Vagina (tissue), 2 donors: ENCODE measurements around the gene ZNF775.

ENCODE experiments used
- POLR2A ChIP-seq, 2 donors: fragments of 450-650 bp; IDR thresholded peaks; one replicate each; pipeline ENCODE4 v1.6.1; 2017; ENCODE audit warnings: antibody characterized with exemption in 2 of 2, mild to moderate bottlenecking in 2 of 2, moderate library complexity in 2 of 2
- POLR2AphosphoS5 ChIP-seq, 2 donors: sonication (generic); formaldehyde crosslinking; IDR thresholded peaks; one replicate each; pipeline ENCODE4 v1.9.0; 2017; ENCODE audit warnings: antibody characterized with exemption in 2 of 2, mild to moderate bottlenecking in 2 of 2, low read depth in 1 of 2; ENCODE audit not compliant: insufficient read depth in 1 of 2
- TF ChIP-seq, protein P1 (sequence below), 3 experiments: fragments of 450-650 bp in 2 of 3; fragments of 200-600 bp in 1 of 3; sonication (generic) in 1 of 3; IDR thresholded peaks; one replicate each; pipeline ENCODE4 v1.5.1; 2017 to 2019; ENCODE audit warnings: antibody characterized with exemption in 3 of 3, mild to moderate bottlenecking in 2 of 3, moderate library complexity in 2 of 3

DNA sequence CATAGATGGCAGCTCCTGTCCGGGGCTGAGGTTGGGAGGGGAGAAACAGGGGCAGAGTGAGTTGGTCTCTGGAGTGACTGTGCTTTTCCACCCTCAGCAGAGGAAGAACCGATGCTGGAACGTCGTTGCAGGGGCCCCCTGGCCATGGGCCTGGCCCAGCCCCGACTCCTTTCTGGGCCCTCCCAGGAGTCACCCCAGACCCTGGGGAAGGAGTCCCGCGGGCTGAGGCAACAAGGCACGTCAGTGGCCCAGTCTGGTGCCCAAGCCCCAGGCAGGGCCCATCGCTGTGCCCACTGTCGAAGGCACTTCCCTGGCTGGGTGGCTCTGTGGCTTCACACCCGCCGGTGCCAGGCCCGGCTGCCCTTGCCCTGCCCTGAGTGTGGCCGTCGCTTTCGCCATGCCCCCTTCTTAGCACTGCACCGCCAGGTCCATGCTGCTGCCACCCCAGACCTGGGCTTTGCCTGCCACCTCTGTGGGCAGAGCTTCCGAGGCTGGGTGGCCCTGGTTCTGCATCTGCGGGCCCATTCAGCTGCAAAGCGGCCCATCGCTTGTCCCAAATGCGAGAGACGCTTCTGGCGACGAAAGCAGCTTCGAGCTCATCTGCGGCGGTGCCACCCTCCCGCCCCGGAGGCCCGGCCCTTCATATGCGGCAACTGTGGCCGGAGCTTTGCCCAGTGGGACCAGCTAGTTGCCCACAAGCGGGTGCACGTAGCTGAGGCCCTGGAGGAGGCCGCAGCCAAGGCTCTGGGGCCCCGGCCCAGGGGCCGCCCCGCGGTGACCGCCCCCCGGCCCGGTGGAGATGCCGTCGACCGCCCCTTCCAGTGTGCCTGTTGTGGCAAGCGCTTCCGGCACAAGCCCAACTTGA, 7.8 kb upstream of the ZNF775 start:
- TF ChIP-seq POLR2A (IDR thresholded peaks at IDR 0.05): no peak
- TF ChIP-seq, protein P1, sequence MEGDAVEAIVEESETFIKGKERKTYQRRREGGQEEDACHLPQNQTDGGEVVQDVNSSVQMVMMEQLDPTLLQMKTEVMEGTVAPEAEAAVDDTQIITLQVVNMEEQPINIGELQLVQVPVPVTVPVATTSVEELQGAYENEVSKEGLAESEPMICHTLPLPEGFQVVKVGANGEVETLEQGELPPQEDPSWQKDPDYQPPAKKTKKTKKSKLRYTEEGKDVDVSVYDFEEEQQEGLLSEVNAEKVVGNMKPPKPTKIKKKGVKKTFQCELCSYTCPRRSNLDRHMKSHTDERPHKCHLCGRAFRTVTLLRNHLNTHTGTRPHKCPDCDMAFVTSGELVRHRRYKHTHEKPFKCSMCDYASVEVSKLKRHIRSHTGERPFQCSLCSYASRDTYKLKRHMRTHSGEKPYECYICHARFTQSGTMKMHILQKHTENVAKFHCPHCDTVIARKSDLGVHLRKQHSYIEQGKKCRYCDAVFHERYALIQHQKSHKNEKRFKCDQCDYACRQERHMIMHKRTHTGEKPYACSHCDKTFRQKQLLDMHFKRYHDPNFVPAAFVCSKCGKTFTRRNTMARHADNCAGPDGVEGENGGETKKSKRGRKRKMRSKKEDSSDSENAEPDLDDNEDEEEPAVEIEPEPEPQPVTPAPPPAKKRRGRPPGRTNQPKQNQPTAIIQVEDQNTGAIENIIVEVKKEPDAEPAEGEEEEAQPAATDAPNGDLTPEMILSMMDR (IDR thresholded peaks at IDR 0.05): no peak
- TF ChIP-seq POLR2AphosphoS5 (IDR thresholded peaks at IDR 0.05; ENCODE audit: insufficient read depth in 1 of 2, low read depth in 1 of 2): no peak
